ENCODE measurements around the gene SLC16A10. TPM values are rescaled to one million over a fixed set of nuclear protein-coding genes. Genes with fewer than 3 reads are reported as not detected.

SLC16A10 gene
- total and polyA plus RNA-seq, 2 of the 4 experiments (the other 2 are of a cell fraction) = not detected

- Histone ChIP-seq H3K4me3 (ENCODE audit: insufficient read depth, low read depth, low read length) (no peak overlapping the region), H4K91ac (ENCODE audit: insufficient read depth, low read depth, low read length) (no peak overlapping the region), H3K4ac (ENCODE audit: low read depth, low read length) (no peak overlapping the region), H3K79me1 (ENCODE audit: low read depth in 1 of 2, low read length in 2 of 2) (peaks cover 9 to 16% of the 10 kb centered on the region in 2 experiments), H3K9me3 (ENCODE audit: control insufficient read depth, insufficient read depth, low read length) (peaks cover 12% of the 10 kb centered on the region), H2BK20ac (ENCODE audit: low read depth, low read length) (no peak overlapping the region), H2BK15ac (ENCODE audit: low read depth, low read length) (no peak overlapping the region), H2AK9ac (replicated peaks; ENCODE audit: low read depth, low read length, poor library complexity) (no peak overlapping the region), H3K4me1 (ENCODE audit: control insufficient read depth, insufficient read depth, low read length) (no peaks in the 10 kb centered on the region), H4K20me1 (ENCODE audit: insufficient read depth, low read length) (no peaks in the 10 kb centered on the region; the same call in 1 of the 2 replicates), H3K23ac (ENCODE audit: low read depth, low read length) (no peak overlapping the region), H4K5ac (ENCODE audit: low read depth, low read length) (no peak overlapping the region), H3K56ac (ENCODE audit: extremely low read depth, insufficient read depth, low read length) (no peak overlapping the region), H2AFZ (replicated peaks; ENCODE audit: low read length, poor library complexity) (no peak overlapping the region), H3K4me2 (ENCODE audit: low read depth, low read length) (no peak overlapping the region), H3K27ac (ENCODE audit: insufficient read depth, low read length) (no peak overlapping the region), H2AK5ac (ENCODE audit: low read depth, low read length) (no peak overlapping the region), H3K18ac (ENCODE audit: low read depth, low read length) (no peak overlapping the region), H4K8ac (ENCODE audit: low read depth in 2 of 2, low read length in 2 of 2) (no peak overlapping the region), H3K9ac (ENCODE audit: low read depth, low read length) (no peak overlapping the region), H2BK5ac (ENCODE audit: low read depth, low read length, poor library complexity, severe bottlenecking) (no peak overlapping the region), H3K9me1 (ENCODE audit: insufficient read depth, low read length) (no peaks in the 10 kb centered on the region), H2BK120ac (ENCODE audit: low read depth, low read length) (no peak overlapping the region), H3K36me3 (ENCODE audit: control insufficient read depth, insufficient read depth, low read length) (peaks cover 30% of the 10 kb centered on the region), H3K27me3 (ENCODE audit: control insufficient read depth, insufficient read depth, low read length) (no peaks in the 10 kb centered on the region), H3K14ac (replicated peaks; ENCODE audit: low read depth, low read length) (no peak overlapping the region)
- in situ Hi-C loops (cut with MboI; ENCODE audit: low sequenced_read_pairs) (no loop called here), intact Hi-C loops (cut with micrococcal nuclease) (no loop called here), dilution Hi-C loops (cut with HindIII; ENCODE audit: low sequenced_read_pairs, unreplicated experiment) (no loop called here)
- ATAC-seq (ENCODE audit: low read depth) = no peak
- BruUV-seq (replicated peaks) = no TSS peak
- WGBS, 2 experiments (ENCODE audit: extremely low coverage in 2 of 2, insufficient read length in 1 of 2) = no CpG with 5 or more reads among the region's 2 CpGs
- TF ChIP-seq NFE2L2 (IDR thresholded peaks at IDR 0.05; ENCODE audit: low read depth, low read length) (no peak), BHLHE40 (IDR thresholded peaks at IDR 0.05; ENCODE audit: low read depth, low read length) (no peak), CHD1 (IDR thresholded peaks at IDR 0.05; ENCODE audit: low read depth, low read length) (no peak), RAD21 (IDR thresholded peaks at IDR 0.05; ENCODE audit: low read length) (no peak), ELK1 (IDR thresholded peaks at IDR 0.05; ENCODE audit: borderline replicate concordance, low read depth, low read length) (no peak), POLR2A (IDR thresholded peaks at IDR 0.05; ENCODE audit: low read depth, low read length) (no peak), USF2 (IDR thresholded peaks at IDR 0.05; ENCODE audit: low read depth, low read length) (no peak), FOS (IDR thresholded peaks at IDR 0.05; ENCODE audit: low read depth, low read length) (no peak), MAZ (IDR thresholded peaks at IDR 0.05; ENCODE audit: borderline replicate concordance, low read depth, low read length) (no peak), RFX5 (IDR thresholded peaks at IDR 0.05; ENCODE audit: low read depth, low read length) (no peak), RCOR1 (IDR thresholded peaks at IDR 0.05; ENCODE audit: insufficient replicate concordance, low read length) (no peak), MAFK (IDR thresholded peaks at IDR 0.05; ENCODE audit: low read depth, low read length) (no peak), CEBPB (IDR thresholded peaks at IDR 0.05; ENCODE audit: low read depth, low read length) (no peak), CTCF (conservative IDR thresholded peaks at IDR 0.05; ENCODE audit: low read depth, low read length) (no peak), SMC3 (IDR thresholded peaks at IDR 0.05; ENCODE audit: low read depth, low read length) (no peak)
- ChIA-PET POLR2A (ENCODE audit: unreplicated experiment) (no interaction called here), CTCF (no interaction called here)
- DNase-seq = no peak
Observed at GRCh38 chr6:111278731-111279130, 191.4 kb downstream of the SLC16A10 start.
